ENCODE measurements around the gene GRAP. TPM values are rescaled to one million over a fixed set of nuclear protein-coding genes. Genes with fewer than 3 reads are reported as not detected.
"Not testable (repeated sequence)": the region's sequence is repeated elsewhere in the genome, so short reads cannot be mapped to it uniquely, and the experiment has no call there.

GRAP gene
- total RNA-seq, 1 donor from 2014 or later = 0.64 TPM

GRCh38 chr17:19021622-19022083, 25.1 kb downstream of the GRAP start:
- Mint-ChIP-seq H3K27ac (ENCODE audit: unreplicated experiment) (no peak overlapping the region), H3K4me1 (ENCODE audit: low read depth, unreplicated experiment) (peaks cover 6% of the 10 kb centered on the region), H3K27me3 (ENCODE audit: unreplicated experiment) (peaks cover 8% of the 10 kb centered on the region), H3K9me3 (ENCODE audit: unreplicated experiment) (peaks cover 5% of the 10 kb centered on the region), H3K36me3 (ENCODE audit: unreplicated experiment) (no peaks in the 10 kb centered on the region), H3K4me3 (ENCODE audit: unreplicated experiment) (no peak overlapping the region)
- no peak for DNase-seq
- TF ChIP-seq CTCF (IDR thresholded peaks at IDR 0.05; ENCODE audit: partially characterized antibody, unreplicated experiment) = no peak

GRCh38 chr17:19021011-19021621, 25.6 kb downstream of the GRAP start:
- not testable (repeated sequence) for H3K4me1 Mint-ChIP-seq (ENCODE audit: low read depth, unreplicated experiment); H3K27ac Mint-ChIP-seq (ENCODE audit: unreplicated experiment); H3K36me3 Mint-ChIP-seq (ENCODE audit: unreplicated experiment); H3K27me3 Mint-ChIP-seq (ENCODE audit: unreplicated experiment); H3K9me3 Mint-ChIP-seq (ENCODE audit: unreplicated experiment); DNase-seq; H3K4me3 Mint-ChIP-seq (ENCODE audit: unreplicated experiment)

GRCh38 chr17:19020016-19020415, 26.7 kb downstream of the GRAP start:
- no peak for TF ChIP-seq CTCF (IDR thresholded peaks at IDR 0.05; ENCODE audit: partially characterized antibody, unreplicated experiment)
- Mint-ChIP-seq H3K4me1 (ENCODE audit: low read depth, unreplicated experiment) (peaks cover 8% of the 10 kb centered on the region), H3K9me3 (ENCODE audit: unreplicated experiment) (peaks cover 5% of the 10 kb centered on the region), H3K4me3 (ENCODE audit: unreplicated experiment) (no peak overlapping the region), H3K27me3 (ENCODE audit: unreplicated experiment) (peaks cover 14% of the 10 kb centered on the region), H3K36me3 (ENCODE audit: unreplicated experiment) (no peaks in the 10 kb centered on the region), H3K27ac (ENCODE audit: unreplicated experiment) (no peak overlapping the region)
- no peak for DNase-seq

- DNase-seq = peak; percentile 54
- no peak for TF ChIP-seq CTCF (IDR thresholded peaks at IDR 0.05; ENCODE audit: partially characterized antibody, unreplicated experiment)
- Mint-ChIP-seq H3K4me1 (ENCODE audit: low read depth, unreplicated experiment) (peaks cover 6% of the 10 kb centered on the region), H3K27ac (ENCODE audit: unreplicated experiment) (no peak overlapping the region), H3K9me3 (ENCODE audit: unreplicated experiment) (peaks cover 5% of the 10 kb centered on the region), H3K27me3 (ENCODE audit: unreplicated experiment) (peaks cover 11% of the 10 kb centered on the region), H3K4me3 (ENCODE audit: unreplicated experiment) (no peak overlapping the region), H3K36me3 (ENCODE audit: unreplicated experiment) (no peaks in the 10 kb centered on the region)
Measured at GRCh38 chr17:19019041-19019941, 27.5 kb downstream of the GRAP start.

- peak; percentile 9 for DNase-seq
- H3K4me1 Mint-ChIP-seq (ENCODE audit: low read depth, unreplicated experiment) = peaks cover 6% of the 10 kb centered on the region
- H3K27me3 Mint-ChIP-seq (ENCODE audit: unreplicated experiment) = peaks cover 11% of the 10 kb centered on the region
- no peak for TF ChIP-seq CTCF (IDR thresholded peaks at IDR 0.05; ENCODE audit: partially characterized antibody, unreplicated experiment)
- H3K27ac Mint-ChIP-seq (ENCODE audit: unreplicated experiment) = no peak overlapping the region
- no peak overlapping the region for H3K4me3 Mint-ChIP-seq (ENCODE audit: unreplicated experiment)
- H3K36me3 Mint-ChIP-seq (ENCODE audit: unreplicated experiment) = no peaks in the 10 kb centered on the region
- peaks cover 7% of the 10 kb centered on the region for H3K9me3 Mint-ChIP-seq (ENCODE audit: unreplicated experiment)
Measured at GRCh38 chr17:19018600-19018950, 28.2 kb downstream of the GRAP start.

Data from glutamatergic neuron (in vitro differentiated cells).